ENCODE data around the gene INTS15. TPM values are rescaled to one million over a fixed set of nuclear protein-coding genes. Genes with fewer than 3 reads are reported as not detected.
"Not testable (repeated sequence)": the region's sequence is repeated elsewhere in the genome, so short reads cannot be mapped to it uniquely, and the experiment has no call there.

INTS15 gene
- total RNA-seq, 1 experiment from 2014 or later, result 15.6 TPM

DNA sequence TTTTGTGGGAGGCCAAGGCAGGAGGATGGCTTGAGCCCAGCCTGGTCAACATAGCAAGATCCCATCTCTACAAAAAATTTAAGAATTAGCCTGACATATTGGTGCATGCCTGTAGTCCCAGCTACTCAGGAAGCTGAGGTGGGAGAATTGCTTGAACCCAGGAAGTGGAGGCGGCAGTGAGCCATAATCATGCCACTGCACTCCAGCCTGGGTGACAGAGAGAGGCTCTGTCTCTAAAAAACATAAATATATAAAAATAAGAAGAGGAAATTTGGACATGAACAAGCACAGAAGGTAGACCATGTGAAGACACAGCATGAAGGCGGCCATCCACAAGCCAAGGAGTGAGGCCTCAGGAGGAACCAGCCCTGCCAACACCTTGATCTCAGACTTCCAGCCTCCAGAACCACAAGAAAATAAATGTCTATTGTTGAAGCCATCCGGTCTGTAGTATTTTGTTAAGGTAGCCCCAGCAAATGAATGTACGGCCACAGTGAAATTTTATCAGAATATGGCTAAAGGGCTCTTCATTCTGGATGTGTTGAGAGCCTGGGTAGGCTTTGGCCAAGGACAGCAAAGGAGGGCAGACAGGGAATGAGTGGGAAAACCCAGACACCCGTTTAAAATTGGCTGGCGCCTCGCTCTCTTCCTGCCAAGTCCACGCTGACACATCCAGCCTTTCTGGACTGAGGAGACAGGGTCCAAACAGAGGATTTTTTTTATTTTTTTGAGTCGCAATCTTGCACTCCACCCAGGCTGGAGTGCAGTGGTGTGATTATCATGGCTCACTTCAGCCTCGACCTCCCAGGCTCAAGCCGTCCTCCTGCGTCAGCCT lies 25.7 kb upstream of the INTS15 start:
- DNase-seq (ENCODE audit: low read depth in 1 of 2, low spot score in 2 of 2), result no peak
- H3K27ac ChIP-seq, result no peak overlapping the region
- no peaks in the 10 kb centered on the region for H3K9me3 ChIP-seq (replicated peaks)
- no peaks in the 10 kb centered on the region for H3K4me1 ChIP-seq (replicated peaks)
- no peaks in the 10 kb centered on the region for H3K36me3 ChIP-seq
- H3K4me3 ChIP-seq, result no peak overlapping the region
- H3K27me3 ChIP-seq (replicated peaks), result peaks cover 4% of the 10 kb centered on the region; the same call in 1 of the 2 replicates

DNA sequence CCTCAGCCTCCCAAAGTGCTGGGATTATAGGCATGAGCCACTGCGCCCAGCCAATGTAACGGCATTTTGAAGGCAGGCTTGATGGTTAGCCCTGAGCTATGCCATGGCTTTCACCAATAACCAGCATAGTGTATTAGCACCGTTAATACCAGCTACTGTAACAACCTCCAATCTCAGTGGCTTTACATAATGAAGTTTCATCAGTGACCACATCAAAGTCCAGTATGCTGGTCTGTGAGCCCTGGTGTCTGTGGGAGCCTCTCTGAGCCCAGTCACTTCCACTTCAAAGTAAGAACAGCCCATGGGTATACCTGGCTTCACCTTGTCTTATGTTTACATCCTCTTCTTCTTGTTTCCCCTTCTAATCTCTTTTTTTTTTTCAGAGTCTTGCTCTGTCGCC lies 24.2 kb upstream of the INTS15 start:
- no peak for DNase-seq (ENCODE audit: low read depth in 1 of 2, low spot score in 2 of 2)
- H3K27ac ChIP-seq, result no peak overlapping the region
- peaks cover 4% of the 10 kb centered on the region; the same call in 1 of the 2 replicates for H3K27me3 ChIP-seq (replicated peaks)
- H3K4me3 ChIP-seq, result no peak overlapping the region
- H3K4me1 ChIP-seq (replicated peaks), result no peaks in the 10 kb centered on the region
- H3K9me3 ChIP-seq (replicated peaks), result 0 out of 2 replicates have a peak, but pooled peaks cover 2% of the 10 kb centered on the region
- H3K36me3 ChIP-seq, result no peaks in the 10 kb centered on the region

- H3K4me3 ChIP-seq, result no peak overlapping the region
- no peaks in the 10 kb centered on the region for H3K36me3 ChIP-seq
- H3K27me3 ChIP-seq (replicated peaks), result peaks cover 4% of the 10 kb centered on the region; the same call in 1 of the 2 replicates
- no peak overlapping the region for H3K27ac ChIP-seq
- no peaks in the 10 kb centered on the region for H3K4me1 ChIP-seq (replicated peaks)
- DNase-seq (ENCODE audit: low read depth in 1 of 2, low spot score in 2 of 2), result no peak
- H3K9me3 ChIP-seq (replicated peaks), result 0 out of 2 replicates have a peak, but pooled peaks cover 2% of the 10 kb centered on the region
Observed at GRCh38 chr7:6567886-6568285, 21.9 kb upstream of the INTS15 start.

GRCh38 chr7:6571160-6571779 lies 18.6 kb upstream of the INTS15 start:
- no peak for DNase-seq (ENCODE audit: low read depth in 1 of 2, low spot score in 2 of 2)

DNA sequence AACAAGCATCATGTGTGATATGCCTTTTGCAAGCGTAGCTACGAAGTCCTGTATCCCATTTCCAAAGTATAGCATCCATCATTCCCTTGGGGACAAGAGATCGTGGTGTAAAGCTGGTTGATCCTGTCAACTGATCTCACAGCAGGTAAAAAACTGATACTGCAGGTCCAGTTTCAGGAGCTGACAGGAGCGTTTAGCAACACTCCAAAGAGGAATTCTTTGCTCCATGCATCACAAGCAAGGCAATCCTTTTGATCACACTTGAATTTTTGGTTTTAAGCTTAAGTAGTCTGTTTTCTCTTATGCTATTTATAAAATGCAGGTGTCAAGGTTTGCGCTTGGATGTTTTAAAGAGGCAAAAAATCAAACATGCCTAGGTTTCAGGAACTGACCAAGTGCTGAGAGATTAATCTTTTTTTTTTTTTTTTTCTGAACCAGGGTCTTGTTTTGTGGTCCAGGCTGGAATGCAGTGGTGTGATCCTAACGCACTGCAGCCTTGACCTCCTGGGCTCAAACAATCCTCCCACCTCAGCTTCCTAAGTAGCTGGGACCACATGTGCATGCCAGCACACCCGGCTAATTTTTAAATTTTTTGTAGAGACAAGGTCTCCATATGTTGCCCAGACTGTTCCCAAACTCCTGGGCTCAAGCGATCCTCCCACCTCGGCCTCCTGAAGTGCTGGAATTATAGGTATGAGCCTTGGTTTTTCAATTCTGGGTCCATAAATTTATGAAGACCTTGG lies 14.4 kb upstream of the INTS15 start:
- H3K27ac ChIP-seq, result no peak overlapping the region
- no peak for DNase-seq (ENCODE audit: low read depth in 1 of 2, low spot score in 2 of 2)
- peaks cover 7% of the 10 kb centered on the region for H3K4me1 ChIP-seq (replicated peaks)
- H3K9me3 ChIP-seq (replicated peaks), result no peaks in the 10 kb centered on the region
- no peak overlapping the region for H3K4me3 ChIP-seq
- H3K27me3 ChIP-seq (replicated peaks), result no peaks in the 10 kb centered on the region
- H3K36me3 ChIP-seq, result peaks cover 2% of the 10 kb centered on the region; the same call in 1 of the 2 replicates

More at GRCh38 chr7:6571160-6571779, 18.6 kb upstream of the INTS15 start:
- H3K4me1 ChIP-seq (replicated peaks), result no peaks in the 10 kb centered on the region; the same call in 1 of the 2 replicates
- H3K9me3 ChIP-seq (replicated peaks), result 0 out of 2 replicates have a peak, but pooled peaks cover 2% of the 10 kb centered on the region
- no peak overlapping the region for H3K27ac ChIP-seq
- H3K27me3 ChIP-seq (replicated peaks), result 0 out of 2 replicates have a peak, but pooled peaks cover 4% of the 10 kb centered on the region
- H3K36me3 ChIP-seq, result no peaks in the 10 kb centered on the region
- H3K4me3 ChIP-seq, result no peak overlapping the region

DNA sequence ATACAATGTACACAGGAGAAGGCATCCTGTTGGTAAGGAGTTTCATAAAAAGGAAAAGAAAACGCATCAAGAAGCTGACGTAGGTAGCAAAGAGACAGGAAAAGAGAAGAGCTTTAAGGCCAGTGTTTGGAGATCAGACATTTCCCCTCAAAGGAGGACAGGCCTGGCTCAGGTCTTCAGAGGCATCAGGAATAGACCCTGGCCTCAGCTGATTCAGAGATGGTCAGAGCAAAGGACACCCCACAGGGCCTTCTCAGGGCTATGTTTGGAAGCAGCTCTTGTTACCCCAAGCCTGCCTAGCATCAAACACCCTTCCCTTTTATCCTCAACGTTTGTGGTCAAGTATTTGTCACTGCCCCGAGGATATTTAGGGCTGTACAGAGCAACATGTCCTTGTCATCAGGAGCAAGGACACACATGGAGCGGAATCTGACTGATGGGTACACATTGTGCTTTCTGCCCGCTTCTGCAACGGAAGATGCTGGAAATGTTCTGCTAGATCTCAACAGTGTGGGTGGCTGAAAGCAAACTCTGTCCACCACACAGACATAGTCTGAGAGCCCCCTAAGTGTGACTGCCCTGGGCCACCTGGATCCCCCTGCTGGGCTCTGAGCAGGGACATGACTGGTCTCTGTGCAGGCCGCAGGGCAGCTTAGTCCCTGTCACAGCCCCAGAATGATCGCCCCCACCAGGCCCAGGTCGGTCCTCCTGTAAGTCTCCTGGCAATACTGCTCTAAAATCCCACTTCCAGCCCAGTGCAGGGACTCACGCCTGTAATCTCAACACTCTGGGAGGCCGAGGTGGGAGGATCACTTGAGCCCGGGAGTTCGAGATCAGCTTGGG lies 13.6 kb upstream of the INTS15 start:
- no peaks in the 10 kb centered on the region for H3K27me3 ChIP-seq (replicated peaks)
- peaks cover 7% of the 10 kb centered on the region for H3K4me1 ChIP-seq (replicated peaks)
- H3K36me3 ChIP-seq, result peaks cover 10% of the 10 kb centered on the region; the same call in 1 of the 2 replicates
- no peak overlapping the region for H3K27ac ChIP-seq
- H3K9me3 ChIP-seq (replicated peaks), result no peaks in the 10 kb centered on the region
- no peak for DNase-seq (ENCODE audit: low read depth in 1 of 2, low spot score in 2 of 2)
- no peak overlapping the region for H3K4me3 ChIP-seq

DNA sequence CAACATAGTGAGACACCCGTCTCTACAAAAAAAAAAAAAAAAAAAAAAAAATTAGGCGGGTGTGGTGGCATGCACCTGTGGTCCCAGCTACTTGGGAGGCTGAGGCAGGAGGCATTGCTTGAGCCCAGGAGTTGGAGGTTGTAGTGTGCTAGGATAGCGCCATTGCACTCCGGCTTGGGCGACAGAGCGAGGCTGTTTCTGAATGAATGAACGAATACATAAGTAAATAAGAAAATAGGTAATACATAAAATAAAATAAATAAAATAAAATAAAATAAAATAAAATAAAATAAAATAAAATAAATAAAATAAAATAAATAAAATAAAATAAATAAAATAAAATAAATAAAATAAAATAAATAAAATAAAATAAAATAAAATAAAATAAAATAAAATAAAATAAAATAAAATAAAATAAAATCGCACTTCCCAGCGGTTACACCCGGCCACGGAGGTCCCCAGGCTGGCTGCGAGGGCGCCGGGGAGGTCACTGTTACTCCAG lies 12.9 kb upstream of the INTS15 start:
- H3K27me3 ChIP-seq (replicated peaks); H3K4me1 ChIP-seq (replicated peaks); DNase-seq (ENCODE audit: low read depth in 1 of 2, low spot score in 2 of 2); H3K9me3 ChIP-seq (replicated peaks): not testable (repeated sequence)
- H3K36me3 ChIP-seq, result peaks cover 17% of the 10 kb centered on the region
- H3K4me3 ChIP-seq, result peak overlapping the region; percentile 45
- H3K27ac ChIP-seq, result peak overlapping the region; percentile 77; the same call in 1 of the 2 replicates

GRCh38 chr7:6577369-6578113 lies 12.3 kb upstream of the INTS15 start, which contains the start of gene ZDHHC4:
Gene ZDHHC4 (plus strand): TSS chr7:6577454. CDS start chr7:6580562, 3,108 bp downstream.
- peaks cover 20% of the 10 kb centered on the region for H3K36me3 ChIP-seq
- H3K9me3 ChIP-seq (replicated peaks), result no peaks in the 10 kb centered on the region
- H3K4me1 ChIP-seq (replicated peaks), result peaks cover 7% of the 10 kb centered on the region
- peak; percentile 73 to 89 for DNase-seq (ENCODE audit: low read depth in 1 of 2, low spot score in 2 of 2)
- no peaks in the 10 kb centered on the region for H3K27me3 ChIP-seq (replicated peaks)
- peak within 1 kb of the TSS; percentile 45 for H3K4me3 ChIP-seq
- peak within 1 kb of the TSS; percentile 77 for H3K27ac ChIP-seq

DNA sequence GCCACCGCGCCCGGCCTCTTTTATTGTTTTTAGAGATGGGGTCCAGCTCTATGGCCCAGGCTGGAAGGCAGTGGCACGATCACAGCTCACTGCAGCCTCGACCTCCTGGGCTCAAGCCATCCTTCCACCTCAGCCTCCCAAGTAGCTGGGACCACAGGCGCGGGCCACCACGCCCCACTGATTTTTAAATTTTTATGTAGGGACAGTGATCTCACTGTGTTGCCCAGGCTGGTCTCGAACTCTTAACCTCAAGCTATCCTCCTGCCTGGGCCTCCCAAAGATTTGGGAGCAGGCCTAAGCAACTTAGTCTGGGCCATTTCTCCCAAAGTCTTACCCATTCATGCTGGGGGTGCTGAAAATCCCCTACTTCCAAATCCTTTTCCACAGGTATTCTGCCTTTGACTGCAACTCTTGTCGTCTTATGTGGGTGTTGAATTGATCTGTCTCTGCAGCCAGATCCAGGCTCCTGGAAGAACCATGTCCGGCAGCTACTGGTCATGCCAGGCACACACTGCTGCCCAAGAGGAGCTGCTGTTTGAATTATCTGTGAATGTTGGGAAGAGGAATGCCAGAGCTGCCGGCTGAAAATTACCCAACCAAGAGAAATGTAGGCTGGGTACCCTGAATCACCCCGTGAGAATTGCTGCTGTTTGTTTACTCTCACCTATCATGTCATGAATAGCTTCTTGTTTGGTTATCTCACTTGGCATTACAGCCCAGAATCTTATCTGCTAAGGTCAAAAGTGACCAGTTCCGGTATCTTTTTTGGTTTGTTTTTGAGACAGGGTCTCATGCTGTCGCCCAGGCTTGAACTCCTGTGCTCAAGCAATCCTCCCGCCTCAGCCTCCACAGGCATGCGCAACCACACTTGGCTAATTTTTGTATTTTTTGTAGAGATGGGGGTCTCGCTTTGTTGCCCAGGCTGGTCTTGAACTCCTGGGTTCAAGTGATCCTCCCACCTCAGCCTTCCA lies 11.4 kb upstream of the INTS15 start:
- Histone ChIP-seq H3K9me3 (replicated peaks) (no peaks in the 10 kb centered on the region), H3K36me3 (peaks cover 20% of the 10 kb centered on the region), H3K27me3 (replicated peaks) (no peaks in the 10 kb centered on the region), H3K4me3 (peak overlapping the region; percentile 45), H3K27ac (no peak overlapping the region), H3K4me1 (replicated peaks) (peaks cover 7% of the 10 kb centered on the region)
- no peak for DNase-seq (ENCODE audit: low read depth in 1 of 2, low spot score in 2 of 2)

DNA sequence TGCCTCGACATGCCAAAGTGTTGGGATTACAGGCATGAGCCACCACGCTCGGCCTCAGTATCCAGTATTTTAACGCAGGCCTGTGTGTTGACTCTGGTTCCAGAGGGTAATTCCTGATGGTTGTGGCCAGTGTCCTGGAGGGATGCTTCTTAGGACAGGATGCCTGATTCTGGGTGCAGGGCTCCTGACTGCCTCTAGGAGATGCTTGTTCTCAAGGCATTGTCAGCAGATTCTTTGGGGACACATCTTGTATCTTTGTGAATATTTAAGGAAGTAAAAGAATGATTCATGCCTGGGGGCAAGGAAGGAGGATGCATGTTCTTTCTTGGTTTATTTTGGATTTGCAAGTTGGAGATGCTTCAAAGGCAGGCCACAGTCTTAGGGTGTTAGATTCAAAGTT lies 10.4 kb upstream of the INTS15 start:
- Histone ChIP-seq H3K4me1 (replicated peaks) (peaks cover 7% of the 10 kb centered on the region), H3K9me3 (replicated peaks) (no peaks in the 10 kb centered on the region), H3K27ac (no peak overlapping the region), H3K27me3 (replicated peaks) (no peaks in the 10 kb centered on the region), H3K4me3 (no peak overlapping the region), H3K36me3 (peaks cover 24% of the 10 kb centered on the region)
- DNase-seq (ENCODE audit: low read depth in 1 of 2, low spot score in 2 of 2), result no peak

- H3K27me3 ChIP-seq (replicated peaks); DNase-seq (ENCODE audit: low read depth in 1 of 2, low spot score in 2 of 2); H3K9me3 ChIP-seq (replicated peaks); H3K27ac ChIP-seq; H3K4me3 ChIP-seq: not testable (repeated sequence)
- Histone ChIP-seq H3K4me1 (replicated peaks) (peaks cover 12% of the 10 kb centered on the region), H3K36me3 (peaks cover 40% of the 10 kb centered on the region)
Observed at GRCh38 chr7:6585746-6586432, 3.9 kb upstream of the INTS15 start.

All from SJSA1 (cell line).